GM04504 (cell line): ENCODE measurements around the gene XAF1.
"Not testable (repeated sequence)": the region's sequence is repeated elsewhere in the genome, so short reads cannot be mapped to it uniquely, and the experiment has no call there.

Experiments
- DNase-seq: peaks from one replicate; pipeline ENCODE4 v3.0.0-alpha.2; 2012; ENCODE audit warnings: low read depth

Gene XAF1

GRCh38 chr17:6753546-6753945 lies 2.3 kb upstream of the XAF1 start:
- no peak for DNase-seq

- peak; percentile 50 for DNase-seq
Measured at GRCh38 chr17:6755281-6755680, 565 bp upstream of the XAF1 start.

- DNase-seq = no peak
Measured at GRCh38 chr17:6756425-6757031, 682 bp downstream of the XAF1 start.

GRCh38 chr17:6757747-6758146 lies 1.9 kb downstream of the XAF1 start:
- DNase-seq = no peak

- DNase-seq = no peak
Measured at GRCh38 chr17:6761779-6762178, 5.9 kb downstream of the XAF1 start.

- DNase-seq = no peak
Measured at GRCh38 chr17:6768447-6768846, 12.6 kb downstream of the XAF1 start.

GRCh38 chr17:6772016-6772415 lies 16.2 kb downstream of the XAF1 start:
- DNase-seq = no peak

GRCh38 chr17:6774906-6775305 lies 19.1 kb downstream of the XAF1 start:
- DNase-seq = not testable (repeated sequence)

GRCh38 chr17:6775871-6776405 lies 20.1 kb downstream of the XAF1 start, which contains the start of gene FBXO39:
Gene FBXO39 (plus strand): TSS chr17:6776215. CDS start chr17:6779869, 3,654 bp downstream.
- no peak for DNase-seq

- DNase-seq = no peak
Measured at GRCh38 chr17:6779411-6779810, 23.6 kb downstream of the XAF1 start.

- no peak for DNase-seq
Measured at GRCh38 chr17:6780001-6780400, 24.2 kb downstream of the XAF1 start.

- no peak for DNase-seq
Measured at GRCh38 chr17:6780886-6781285, 25.0 kb downstream of the XAF1 start.

- DNase-seq = no peak
Measured at GRCh38 chr17:6782244-6782643, 26.4 kb downstream of the XAF1 start.

- DNase-seq = peak; percentile 30
Measured at GRCh38 chr17:6786618-6787017, 30.8 kb downstream of the XAF1 start.

GRCh38 chr17:6787081-6787693 lies 31.3 kb downstream of the XAF1 start:
- DNase-seq = no peak

GRCh38 chr17:6789146-6789545 lies 33.3 kb downstream of the XAF1 start:
- DNase-seq = no peak

- no peak for DNase-seq
Measured at GRCh38 chr17:6793748-6794493, 38.1 kb downstream of the XAF1 start.

- no peak for DNase-seq
Measured at GRCh38 chr17:6796017-6796886, 40.4 kb downstream of the XAF1 start.

- DNase-seq = peak; percentile 13
Measured at GRCh38 chr17:6796887-6797490, 41.1 kb downstream of the XAF1 start.

- DNase-seq = no peak
Measured at GRCh38 chr17:6797718-6798351, 42.0 kb downstream of the XAF1 start.

GRCh38 chr17:6799738-6800137 lies 43.9 kb downstream of the XAF1 start:
- DNase-seq = no peak
